ENCODE measurements around the gene CDC123. TPM values are rescaled to one million over a fixed set of nuclear protein-coding genes. Genes with fewer than 3 reads are reported as not detected.

CDC123 gene
- total RNA-seq, 4 donors from 2014 or later: 40.1 to 77.4 (median 58.8) TPM

DNA sequence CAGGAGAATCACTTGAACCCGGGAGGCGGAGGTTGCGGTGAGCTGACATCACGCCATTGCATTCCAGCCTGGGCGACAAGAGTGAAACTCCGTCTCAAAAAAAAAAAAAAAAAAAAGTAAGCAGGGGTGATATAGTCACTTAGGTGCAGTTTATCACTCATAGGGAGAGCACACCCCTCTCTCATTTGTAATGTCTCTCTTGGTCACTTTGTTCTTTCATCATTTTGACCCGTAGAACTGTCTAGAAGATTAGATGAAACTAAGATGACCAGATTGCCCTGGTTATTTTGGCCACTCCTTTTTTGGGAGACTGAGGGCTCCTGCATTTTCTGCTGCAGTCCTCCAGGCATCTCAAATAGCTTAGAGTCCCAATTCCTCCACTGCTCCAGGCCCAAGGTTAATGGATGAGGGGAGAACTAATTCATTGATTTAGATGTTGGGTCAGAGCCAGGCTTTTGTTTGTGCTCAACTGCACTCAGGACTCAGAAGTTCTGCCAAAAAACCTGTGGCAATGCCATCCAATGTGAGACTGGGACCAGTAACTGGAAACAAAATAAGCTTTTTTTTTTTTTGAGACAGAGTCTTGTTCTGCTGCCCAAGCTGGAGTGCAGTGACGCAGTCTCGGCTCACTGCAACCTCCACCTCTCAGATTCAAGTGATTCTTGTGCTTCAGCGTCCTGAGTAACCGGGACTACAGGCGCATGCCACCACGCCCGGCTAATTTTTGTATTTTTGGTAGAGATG, 103.4 kb downstream of the CDC123 start:
- DNase-seq (ENCODE audit: low spot score in 2 of 2): no peak
- H3K4me3 ChIP-seq (ENCODE audit: low read depth, poor library complexity, severe bottlenecking): no peak overlapping the region
- intact Hi-C loops (cut with DNase I; ENCODE audit: low total_unique reads): no loop called here
- 84 to 88% methylated on average over 14 of the region's 14 CpGs for WGBS, 2 donors
- no peak for TF ChIP-seq POLR2A (IDR thresholded peaks at IDR 0.05)
- TF ChIP-seq, protein P1, sequence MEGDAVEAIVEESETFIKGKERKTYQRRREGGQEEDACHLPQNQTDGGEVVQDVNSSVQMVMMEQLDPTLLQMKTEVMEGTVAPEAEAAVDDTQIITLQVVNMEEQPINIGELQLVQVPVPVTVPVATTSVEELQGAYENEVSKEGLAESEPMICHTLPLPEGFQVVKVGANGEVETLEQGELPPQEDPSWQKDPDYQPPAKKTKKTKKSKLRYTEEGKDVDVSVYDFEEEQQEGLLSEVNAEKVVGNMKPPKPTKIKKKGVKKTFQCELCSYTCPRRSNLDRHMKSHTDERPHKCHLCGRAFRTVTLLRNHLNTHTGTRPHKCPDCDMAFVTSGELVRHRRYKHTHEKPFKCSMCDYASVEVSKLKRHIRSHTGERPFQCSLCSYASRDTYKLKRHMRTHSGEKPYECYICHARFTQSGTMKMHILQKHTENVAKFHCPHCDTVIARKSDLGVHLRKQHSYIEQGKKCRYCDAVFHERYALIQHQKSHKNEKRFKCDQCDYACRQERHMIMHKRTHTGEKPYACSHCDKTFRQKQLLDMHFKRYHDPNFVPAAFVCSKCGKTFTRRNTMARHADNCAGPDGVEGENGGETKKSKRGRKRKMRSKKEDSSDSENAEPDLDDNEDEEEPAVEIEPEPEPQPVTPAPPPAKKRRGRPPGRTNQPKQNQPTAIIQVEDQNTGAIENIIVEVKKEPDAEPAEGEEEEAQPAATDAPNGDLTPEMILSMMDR (IDR thresholded peaks at IDR 0.05): no peak

Other genes starting within 250 kb of the CDC123 start
- 10 to 100 TPM; 20.6 to 24.8 (median 21.9) TPM for gene UPF2, start 153.4 kb upstream of the CDC123 start, total RNA-seq
- 10 to 100 TPM in 3 of 4 donors, 1 to 10 TPM in 1; 9.7 to 18.7 (median 13.1) TPM for gene DHTKD1, start 127.2 kb upstream of the CDC123 start, total RNA-seq
- 10 to 100 TPM in 1 of 4 donors, 1 to 10 TPM in 3; 5.3 to 14.5 (median 6.8) TPM for gene SEC61A2, start 66.5 kb upstream of the CDC123 start, total RNA-seq
- 10 to 100 TPM; 28.0 to 36.5 (median 35.2) TPM for gene NUDT5, start 297 bp upstream of the CDC123 start, total RNA-seq
- 10 to 100 TPM; 29.7 to 36.7 (median 33.3) TPM for gene CAMK1D, start 153.4 kb downstream of the CDC123 start, total RNA-seq

Data from lower leg skin (tissue), 4 donors.